ENCODE data around the gene CECR2. TPM values are rescaled to one million over a fixed set of nuclear protein-coding genes. Genes with fewer than 3 reads are reported as not detected.

Gene CECR2
- total RNA-seq, 1 donor from 2014 or later, result 40.5 TPM

DNA sequence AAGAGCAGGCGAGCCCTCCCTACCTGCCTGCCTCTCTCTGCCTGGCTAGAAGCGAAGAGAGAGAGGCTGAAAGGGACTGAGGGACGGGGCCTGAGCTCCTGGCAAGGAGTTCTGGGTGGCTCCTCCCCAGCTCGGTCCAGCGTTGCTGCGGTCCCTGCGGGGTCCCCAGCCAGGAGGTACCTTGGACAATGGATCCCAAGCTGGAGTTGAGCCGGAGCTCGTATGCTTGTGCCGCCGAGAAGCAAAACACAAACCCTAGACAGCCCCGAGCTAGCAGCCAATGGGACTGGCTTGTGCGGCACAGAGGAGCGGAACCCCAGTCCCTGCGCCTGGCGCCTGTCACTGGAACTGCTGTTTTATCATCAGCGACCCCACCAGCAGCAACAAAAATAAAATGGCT, 212.4 kb downstream of the CECR2 start:
- Mint-ChIP-seq H3K4me1 (ENCODE audit: low read depth) (peaks cover 3% of the 10 kb centered on the region), H3K4me3 (ENCODE audit: low read depth) (no peak overlapping the region), H3K9me3 (ENCODE audit: low read depth) (no peaks in the 10 kb centered on the region), H3K27ac (no peak overlapping the region), H3K36me3 (ENCODE audit: insufficient read depth) (no peaks in the 10 kb centered on the region), H3K27me3 (no peaks in the 10 kb centered on the region)
- no peak for DNase-seq (ENCODE audit: low spot score, unreplicated experiment)
- TF ChIP-seq CTCF (IDR thresholded peaks at IDR 0.05; ENCODE audit: unreplicated experiment), result no peak

DNA sequence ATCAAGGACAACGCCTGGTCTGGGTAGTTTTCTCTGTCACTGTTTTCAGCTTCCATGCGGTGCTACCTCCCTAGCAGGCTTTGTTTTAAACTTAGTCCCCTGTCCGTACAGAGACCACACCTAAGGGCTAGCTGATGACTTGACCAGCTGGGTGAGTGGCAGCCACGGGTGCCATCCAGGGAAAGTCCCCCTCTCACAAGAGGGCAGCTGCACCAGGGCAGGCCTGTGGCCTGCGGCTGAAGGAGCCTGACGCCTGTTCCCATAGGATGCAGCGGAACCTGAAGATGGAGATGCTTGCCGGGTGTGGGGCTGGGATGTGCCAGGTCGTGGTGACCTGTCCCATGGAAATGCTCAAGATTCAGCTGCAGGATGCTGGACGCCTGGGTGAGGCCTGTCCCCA, 213.9 kb downstream of the CECR2 start:
- Mint-ChIP-seq H3K4me3 (ENCODE audit: low read depth) (no peak overlapping the region), H3K36me3 (ENCODE audit: insufficient read depth) (no peaks in the 10 kb centered on the region), H3K9me3 (ENCODE audit: low read depth) (no peaks in the 10 kb centered on the region), H3K27me3 (no peaks in the 10 kb centered on the region), H3K4me1 (ENCODE audit: low read depth) (peaks cover 3% of the 10 kb centered on the region), H3K27ac (no peak overlapping the region)
- DNase-seq (ENCODE audit: low spot score, unreplicated experiment), result no peak
- no peak for TF ChIP-seq CTCF (IDR thresholded peaks at IDR 0.05; ENCODE audit: unreplicated experiment)

GRCh38 chr22:17586831-17587440, 217.7 kb downstream of the CECR2 start:
- Mint-ChIP-seq H3K4me1 (ENCODE audit: low read depth) (no peaks in the 10 kb centered on the region), H3K27me3 (no peaks in the 10 kb centered on the region), H3K27ac (no peak overlapping the region), H3K9me3 (ENCODE audit: low read depth) (no peaks in the 10 kb centered on the region), H3K36me3 (ENCODE audit: insufficient read depth) (no peaks in the 10 kb centered on the region), H3K4me3 (ENCODE audit: low read depth) (no peak overlapping the region)
- DNase-seq (ENCODE audit: low spot score, unreplicated experiment), result no peak
- no peak for TF ChIP-seq CTCF (IDR thresholded peaks at IDR 0.05; ENCODE audit: unreplicated experiment)

- no peaks in the 10 kb centered on the region for H3K27me3 Mint-ChIP-seq
- no peak overlapping the region for H3K4me3 Mint-ChIP-seq (ENCODE audit: low read depth)
- H3K36me3 Mint-ChIP-seq (ENCODE audit: insufficient read depth), result no peaks in the 10 kb centered on the region
- no peak for DNase-seq (ENCODE audit: low spot score, unreplicated experiment)
- TF ChIP-seq CTCF (IDR thresholded peaks at IDR 0.05; ENCODE audit: unreplicated experiment), result no peak
- H3K27ac Mint-ChIP-seq, result no peak overlapping the region
- H3K9me3 Mint-ChIP-seq (ENCODE audit: low read depth), result no peaks in the 10 kb centered on the region
- no peaks in the 10 kb centered on the region for H3K4me1 Mint-ChIP-seq (ENCODE audit: low read depth)
Observed at GRCh38 chr22:17587629-17588028, 218.4 kb downstream of the CECR2 start.

- no peaks in the 10 kb centered on the region for H3K27me3 Mint-ChIP-seq
- DNase-seq (ENCODE audit: low spot score, unreplicated experiment), result no peak
- no peak overlapping the region for H3K4me3 Mint-ChIP-seq (ENCODE audit: low read depth)
- H3K4me1 Mint-ChIP-seq (ENCODE audit: low read depth), result no peaks in the 10 kb centered on the region
- no peaks in the 10 kb centered on the region for H3K9me3 Mint-ChIP-seq (ENCODE audit: low read depth)
- peaks cover 4% of the 10 kb centered on the region for H3K36me3 Mint-ChIP-seq (ENCODE audit: insufficient read depth)
- no peak for TF ChIP-seq CTCF (IDR thresholded peaks at IDR 0.05; ENCODE audit: unreplicated experiment)
- H3K27ac Mint-ChIP-seq, result no peak overlapping the region
Observed at GRCh38 chr22:17588606-17589005, 219.3 kb downstream of the CECR2 start.

Data from progenitor cell of endocrine pancreas (in vitro differentiated cells).